ENCODE measurements around the gene MORF4L1.

DNA sequence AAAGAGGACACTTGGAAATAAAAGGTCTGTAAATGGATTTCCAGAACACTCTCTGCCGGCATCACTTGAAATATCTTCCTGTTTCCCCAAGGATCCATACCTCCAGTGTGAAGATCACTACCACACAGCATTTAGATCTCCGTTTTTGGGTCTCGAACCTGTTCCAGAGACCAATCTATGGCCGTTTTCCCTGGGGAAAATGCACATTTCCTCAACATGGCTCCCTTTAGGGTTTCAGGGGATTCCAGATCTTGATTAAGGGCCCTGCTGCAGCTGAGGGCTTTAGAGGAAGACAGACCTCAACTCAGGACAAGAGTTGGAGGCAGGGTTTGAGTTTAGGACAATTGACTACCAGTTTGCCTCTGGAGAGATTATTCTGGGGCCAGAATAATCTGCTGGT, 70.1 kb downstream of the MORF4L1 start:
- TF ChIP-seq POLR2A (IDR thresholded peaks at IDR 0.05): no peak
- TF ChIP-seq, protein P1, sequence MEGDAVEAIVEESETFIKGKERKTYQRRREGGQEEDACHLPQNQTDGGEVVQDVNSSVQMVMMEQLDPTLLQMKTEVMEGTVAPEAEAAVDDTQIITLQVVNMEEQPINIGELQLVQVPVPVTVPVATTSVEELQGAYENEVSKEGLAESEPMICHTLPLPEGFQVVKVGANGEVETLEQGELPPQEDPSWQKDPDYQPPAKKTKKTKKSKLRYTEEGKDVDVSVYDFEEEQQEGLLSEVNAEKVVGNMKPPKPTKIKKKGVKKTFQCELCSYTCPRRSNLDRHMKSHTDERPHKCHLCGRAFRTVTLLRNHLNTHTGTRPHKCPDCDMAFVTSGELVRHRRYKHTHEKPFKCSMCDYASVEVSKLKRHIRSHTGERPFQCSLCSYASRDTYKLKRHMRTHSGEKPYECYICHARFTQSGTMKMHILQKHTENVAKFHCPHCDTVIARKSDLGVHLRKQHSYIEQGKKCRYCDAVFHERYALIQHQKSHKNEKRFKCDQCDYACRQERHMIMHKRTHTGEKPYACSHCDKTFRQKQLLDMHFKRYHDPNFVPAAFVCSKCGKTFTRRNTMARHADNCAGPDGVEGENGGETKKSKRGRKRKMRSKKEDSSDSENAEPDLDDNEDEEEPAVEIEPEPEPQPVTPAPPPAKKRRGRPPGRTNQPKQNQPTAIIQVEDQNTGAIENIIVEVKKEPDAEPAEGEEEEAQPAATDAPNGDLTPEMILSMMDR (IDR thresholded peaks at IDR 0.05): no peak

Measured in prostate gland (tissue), 2 donors.